T-cell (primary cell): ENCODE data around the gene BTBD19. TPM values are rescaled to one million over a fixed set of nuclear protein-coding genes. Genes with fewer than 3 reads are reported as not detected.
A peak's percentile ranks its signal among the peaks of the same experiment; 100 is the strongest.

Source experiments
- ATAC-seq, 4 experiments: fragments of 200-7000 bp in 3 of 4; fragments of 150-1000 bp in 1 of 4; cut with Tn5 transposase; replicated peaks in 1 of 4; 1 replicate in 3 of 4; 2 replicates in 1 of 4; pipeline ENCODE4 v1.10.0; 2021; ENCODE audit warnings: moderate library complexity in 3 of 4, mild to moderate bottlenecking in 2 of 4, moderate number of reproducible peaks in 1 of 4
- CTCF ChIA-PET, 2 donors: fragments of 300-600 bp; sonication (Branson Sonifier 250); formaldehyde crosslinking; loops; one replicate each; lab custom pipeline; 2022; ENCODE audit warnings: antibody characterized with exemption in 2 of 2; lab: Charles Lee
- POLR2A ChIA-PET, 2 donors: fragments of 300-600 bp; sonication (Branson Sonifier 250); formaldehyde crosslinking; loops; one replicate each; lab custom pipeline; 2022; ENCODE audit warnings: antibody characterized with exemption in 2 of 2; lab: Charles Lee
- DNase-seq, 35 experiments: peaks; one replicate each; pipeline versions ENCODE4 v3.0.0 to v3.0.0-alpha.2; 2013 to 2023
- H3K27ac ChIP-seq: one replicate; pipeline ENCODE4 v1.5.1; 2013; ENCODE audit warnings: low read length
- H3K27me3 ChIP-seq, 2 experiments: replicated peaks in 1 of 2; 1 replicate in 1 of 2; 2 replicates in 1 of 2; pipeline versions ENCODE4 v1.6.1 to v1.7.0; 2013; ENCODE audit warnings: low read length in 1 of 2, mixed read lengths in 1 of 2; ENCODE audit not compliant: control insufficient read depth in 2 of 2, insufficient read depth in 2 of 2; ENCODE audit errors: extremely low read depth in 1 of 2
- H3K36me3 ChIP-seq, 2 donors: 1 replicate in 1 of 2; 2 replicates in 1 of 2; pipeline versions ENCODE4 v1.6.1 to v1.7.0; 2013; ENCODE audit warnings: low read length in 1 of 2; ENCODE audit not compliant: control insufficient read depth in 2 of 2, insufficient read depth in 1 of 2; ENCODE audit errors: extremely low read depth in 1 of 2
- H3K4me1 ChIP-seq, 2 experiments: 1 replicate in 1 of 2; 2 replicates in 1 of 2; pipeline versions ENCODE4 v1.6.1 to v1.7.0; 2013; ENCODE audit warnings: low read length in 2 of 2, mixed read lengths in 1 of 2; ENCODE audit not compliant: insufficient read depth in 2 of 2, control insufficient read depth in 1 of 2; ENCODE audit errors: extremely low read depth in 1 of 2
- H3K4me3 ChIP-seq, 2 donors: 1 replicate in 1 of 2; 2 replicates in 1 of 2; pipeline versions ENCODE4 v1.5.1 to v1.7.0; 2013; ENCODE audit warnings: mild to moderate bottlenecking in 2 of 2, low read length in 1 of 2, moderate library complexity in 1 of 2; ENCODE audit not compliant: control insufficient read depth in 1 of 2; ENCODE audit errors: extremely low read depth in 1 of 2
- H3K9me3 ChIP-seq: 2 replicates; pipeline ENCODE4 v1.7.0; 2013
- H3K27ac Mint-ChIP-seq, 2 donors: one replicate each; pipeline ENCODE4 v1.8.0; 2020 to 2021; ENCODE audit warnings: mild to moderate bottlenecking in 2 of 2, mixed read lengths in 2 of 2
- H3K27me3 Mint-ChIP-seq, 2 donors: one replicate each; pipeline ENCODE4 v1.8.0; 2021 to 2022; ENCODE audit warnings: mixed read lengths in 2 of 2
- H3K36me3 Mint-ChIP-seq: one replicate; pipeline ENCODE4 v1.8.0; 2021; ENCODE audit warnings: mixed read lengths
- H3K4me1 Mint-ChIP-seq, 3 donors: one replicate each; pipeline ENCODE4 v1.8.0; 2020 to 2022; ENCODE audit warnings: mixed read lengths in 3 of 3, mild to moderate bottlenecking in 1 of 3
- H3K4me3 Mint-ChIP-seq, 3 donors: one replicate each; pipeline ENCODE4 v1.8.0; 2020 to 2022; ENCODE audit warnings: mild to moderate bottlenecking in 3 of 3, mixed read lengths in 3 of 3, moderate library complexity in 3 of 3
- H3K9me3 Mint-ChIP-seq, 3 donors: one replicate each; pipeline ENCODE4 v1.8.0; 2020 to 2022; ENCODE audit warnings: mixed read lengths in 3 of 3
- WGBS: methylation state at CpG from one replicate; pipeline ENCODE4 v1.1.5; 2013; ENCODE audit warnings: missing lambda C conversion rate; ENCODE audit not compliant: insufficient coverage; 5-methylcytosine and 5-hydroxymethylcytosine counted together
- total RNA-seq, 35 experiments: library from RNA in 6 of 35; stranded (reverse) in 6 of 35; fragments of 120-200 nt in 1 of 35; gene quantifications; one replicate each; pipeline versions ENCODE4 v1.2.1 to v1.2.4 and lab custom pipeline; 2013 to 2026

The BTBD19 gene
- total RNA-seq, 5 donors from 2014 or later (not counting 1 experiment from before 2014, with no cell fraction given): 10.1 to 56.7 (median 11.5) TPM

- Histone ChIP-seq H3K4me3 (peak overlapping the region; percentile 65 to 88), H3K9me3 (no peaks in the 10 kb centered on the region), H3K4me1 (peaks cover 14 to 30% of the 10 kb centered on the region in 2 experiments), H3K27me3 (no peaks in the 10 kb centered on the region), H3K27ac (peak overlapping the region; percentile 81), H3K36me3 (peaks cover 8 to 36% of the 10 kb centered on the region in 2 donors)
- Mint-ChIP-seq H3K4me1 (peaks cover 33 to 39% (median 37%) of the 10 kb centered on the region in 3 donors), H3K27me3 (no peaks in the 10 kb centered on the region), H3K9me3 (no peaks in the 10 kb centered on the region), H3K36me3 (peaks cover 29% of the 10 kb centered on the region), H3K27ac (peak overlapping the region; percentile 93 to 94), H3K4me3 (peak overlapping the region; percentile 92 to 94 (median 93))
- ATAC-seq (peak; percentile 31 to 43 (median 37)), DNase-seq (peak in 16 of 35 experiments; percentile 31 to 61 (median 42))
- 2% methylated on average over 29 of the region's 36 CpGs for WGBS
- CTCF ChIA-PET: interaction anchor here (0.6 to 2.5 kb wide), 11 partner anchors 9 to 564 kb away, joined by 3 to 37 read pairs (median 4); partner anchors contain the start of genes HECTD3 (in 1 of the 2), MUTYH (in 1 of the 2), RNU5D-1 (in 1 of the 2) and TOE1 (in 1 of the 2)
- POLR2A ChIA-PET: interaction anchor here (0.6 to 2.0 kb wide), 8 partner anchors 8 to 236 kb away, joined by 3 to 14 read pairs (median 3); partner anchors contain the start of genes BTBD19 (in 1 of the 2), PLK3 (in 1 of the 2), RNU5D-1 (in 1 of the 2) and UROD (in 1 of the 2)
Observed at GRCh38 chr1:44775930-44776729, 32.2 kb upstream of the BTBD19 start.

GRCh38 chr1:44776730-44777068 lies 31.6 kb upstream of the BTBD19 start:
- POLR2A ChIA-PET: interaction anchor here in 1 of 2 donors (0.6 to 0.7 kb wide), 2 partner anchors 23 to 531 kb away, joined by 3 read pairs; no protein-coding TSS in a partner anchor
- 8% methylated on average over 7 of the region's 12 CpGs for WGBS
- DNase-seq: no peak
- Histone ChIP-seq H3K9me3 (no peaks in the 10 kb centered on the region), H3K27me3 (no peaks in the 10 kb centered on the region), H3K4me3 (peak overlapping the region; percentile 65 to 88), H3K27ac (peak overlapping the region; percentile 81), H3K4me1 (peaks cover 14 to 30% of the 10 kb centered on the region in 2 experiments), H3K36me3 (peaks cover 9 to 42% of the 10 kb centered on the region in 2 donors)
- Mint-ChIP-seq H3K36me3 (peaks cover 35% of the 10 kb centered on the region), H3K27me3 (no peaks in the 10 kb centered on the region), H3K27ac (peak overlapping the region; percentile 93 to 94), H3K4me1 (peaks cover 33 to 39% (median 37%) of the 10 kb centered on the region in 3 donors), H3K9me3 (no peaks in the 10 kb centered on the region), H3K4me3 (peak overlapping the region; percentile 92 to 94 (median 93))
- CTCF ChIA-PET: interaction anchor here (0.8 to 2.5 kb wide), 5 partner anchors 10 to 564 kb away, joined by 3 to 37 read pairs (median 3); partner anchors contain the start of genes MUTYH (in 1 of the 2), RNU5D-1 (in 1 of the 2) and TOE1 (in 1 of the 2)
- no peak for ATAC-seq

- H3K4me1 ChIP-seq: peaks cover 14 to 30% of the 10 kb centered on the region in 2 experiments
- Mint-ChIP-seq H3K27me3 (no peaks in the 10 kb centered on the region), H3K36me3 (peaks cover 35% of the 10 kb centered on the region), H3K4me3 (peak overlapping the region; percentile 92 to 94 (median 93)), H3K9me3 (no peaks in the 10 kb centered on the region), H3K27ac (peak overlapping the region; percentile 93 to 94), H3K4me1 (peaks cover 33 to 40% (median 37%) of the 10 kb centered on the region in 3 donors)
- no peak overlapping the region for H3K4me3 ChIP-seq
- H3K9me3 ChIP-seq: no peaks in the 10 kb centered on the region
- ChIA-PET CTCF (interaction anchor here in 1 of 2 donors (0.5 to 0.6 kb wide), 2 partner anchors 10 to 45 kb away, joined by 3 to 8 read pairs; no protein-coding TSS in a partner anchor), POLR2A (interaction anchor here in 1 of 2 donors (0.6 kb wide), 1 partner anchor 39 kb away, joined by 3 read pairs; no protein-coding TSS in a partner anchor)
- 63% methylated on average over 9 of the region's 14 CpGs for WGBS
- ATAC-seq (no peak), DNase-seq (no peak)
- H3K27me3 ChIP-seq: no peaks in the 10 kb centered on the region
- H3K27ac ChIP-seq: peak overlapping the region; percentile 24
- peaks cover 9 to 42% of the 10 kb centered on the region in 2 donors for H3K36me3 ChIP-seq
Observed at GRCh38 chr1:44777547-44777946, 30.8 kb upstream of the BTBD19 start.

GRCh38 chr1:44777969-44778635 lies 30.2 kb upstream of the BTBD19 start:
- H3K36me3 ChIP-seq: peaks cover 9 to 42% of the 10 kb centered on the region in 2 donors
- peak overlapping the region; percentile 92 to 94 (median 93) for H3K4me3 Mint-ChIP-seq
- H3K4me3 ChIP-seq: no peak overlapping the region
- CTCF ChIA-PET: interaction anchor here in 1 of 2 donors (0.5 to 0.6 kb wide), 2 partner anchors 9 to 46 kb away, joined by 3 to 8 read pairs; no protein-coding TSS in a partner anchor
- DNase-seq (no peak), ATAC-seq (no peak)
- no peaks in the 10 kb centered on the region for H3K27me3 ChIP-seq
- H3K27ac ChIP-seq: peak overlapping the region; percentile 24
- no peaks in the 10 kb centered on the region for H3K27me3 Mint-ChIP-seq
- peaks cover 33 to 40% (median 37%) of the 10 kb centered on the region in 3 donors for H3K4me1 Mint-ChIP-seq
- peaks cover 14 to 31% of the 10 kb centered on the region in 2 experiments for H3K4me1 ChIP-seq
- WGBS: 76% methylated on average over 9 of the region's 13 CpGs
- H3K36me3 Mint-ChIP-seq: peaks cover 35% of the 10 kb centered on the region
- H3K27ac Mint-ChIP-seq: peak overlapping the region; percentile 93 to 94
- POLR2A ChIA-PET: interaction anchor here in 1 of 2 donors (0.6 kb wide), 1 partner anchor 39 kb away, joined by 3 read pairs; no protein-coding TSS in a partner anchor
- no peaks in the 10 kb centered on the region for H3K9me3 Mint-ChIP-seq
- no peaks in the 10 kb centered on the region for H3K9me3 ChIP-seq

- CTCF ChIA-PET: no interaction called here
- no peak overlapping the region for H3K4me3 ChIP-seq
- H3K27me3 ChIP-seq: no peaks in the 10 kb centered on the region
- no peak overlapping the region for H3K27ac ChIP-seq
- no peaks in the 10 kb centered on the region for H3K9me3 ChIP-seq
- Mint-ChIP-seq H3K36me3 (peaks cover 35% of the 10 kb centered on the region), H3K9me3 (no peaks in the 10 kb centered on the region), H3K27me3 (no peaks in the 10 kb centered on the region), H3K4me3 (no peak overlapping the region), H3K27ac (peak overlapping the region in 1 of 2 donors; percentile 68), H3K4me1 (peaks cover 41 to 47% (median 43%) of the 10 kb centered on the region in 3 donors)
- WGBS: 92% methylated on average over 4 of the region's 6 CpGs
- DNase-seq (no peak), ATAC-seq (no peak)
- H3K4me1 ChIP-seq: peaks cover 18 to 40% of the 10 kb centered on the region in 2 experiments
- H3K36me3 ChIP-seq: peaks cover 9 to 42% of the 10 kb centered on the region in 2 donors
- POLR2A ChIA-PET: no interaction called here
Observed at GRCh38 chr1:44778705-44779576, 29.4 kb upstream of the BTBD19 start.
